Gastroesophageal sphincter (tissue), 4 donors: ENCODE measurements around the gene LRRC8B. TPM values are rescaled to one million over a fixed set of nuclear protein-coding genes. Genes with fewer than 3 reads are reported as not detected.

ENCODE experiments used
- ATAC-seq: fragments of 150-250 bp; one replicate; pipeline ENCODE4 v1.9.1; 2016; ENCODE audit warnings: mild to moderate bottlenecking, moderate library complexity
- H3K27ac ChIP-seq, 4 donors: fragments of 200-600 bp; sonication (generic) in 3 of 4; 1 replicate in 3 of 4; 2 replicates in 1 of 4; pipeline ENCODE4 v1.5.1; 2016 to 2019
- H3K27me3 ChIP-seq: fragments of 200-600 bp; sonication (generic); one replicate; pipeline ENCODE4 v1.5.1; 2019
- H3K36me3 ChIP-seq, 2 donors: fragments of 200-600 bp; sonication (generic); one replicate each; pipeline ENCODE4 v1.5.1; 2019; ENCODE audit warnings: control low read depth in 1 of 2
- H3K4me1 ChIP-seq, 3 donors: fragments of 200-600 bp; sonication (generic); 1 replicate in 2 of 3; 2 replicates in 1 of 3; pipeline ENCODE4 v1.5.1; 2016 to 2019; ENCODE audit warnings: control low read depth in 2 of 3
- H3K4me3 ChIP-seq, 2 donors: fragments of 200-600 bp; sonication (generic); one replicate each; pipeline ENCODE4 v1.5.1; 2019; ENCODE audit warnings: mild to moderate bottlenecking in 1 of 2, moderate library complexity in 1 of 2
- H3K9me3 ChIP-seq, 3 donors: fragments of 200-600 bp; sonication (generic); one replicate each; pipeline ENCODE4 v1.5.1; 2017 to 2019; ENCODE audit warnings: control low read depth in 2 of 3
- CTCF ChIP-seq, 4 experiments: fragments of 200-600 bp in 2 of 4; fragments of 450-650 bp in 2 of 4; sonication (generic) in 1 of 4; IDR thresholded peaks; one replicate each; pipeline ENCODE4 v1.5.1; 2017 to 2019; ENCODE audit warnings: antibody characterized with exemption in 4 of 4, mild to moderate bottlenecking in 2 of 4, moderate library complexity in 2 of 4
- EP300 ChIP-seq: sonication (generic); formaldehyde crosslinking; IDR thresholded peaks from one replicate; pipeline ENCODE4 v1.6.1; 2017; ENCODE audit warnings: antibody characterized with exemption, mild to moderate bottlenecking
- POLR2A ChIP-seq, 2 donors: fragments of 450-650 bp; IDR thresholded peaks; one replicate each; pipeline ENCODE4 v1.6.1; 2017; ENCODE audit warnings: antibody characterized with exemption in 2 of 2, mild to moderate bottlenecking in 2 of 2, moderate library complexity in 1 of 2
- POLR2AphosphoS5 ChIP-seq: sonication (generic); formaldehyde crosslinking; IDR thresholded peaks from one replicate; pipeline ENCODE4 v1.6.1; 2017; ENCODE audit warnings: antibody characterized with exemption
- WGBS, 2 donors: methylation state at CpG; one replicate each; pipeline ENCODE4 v1.1.5; 2018; ENCODE audit warnings: low coverage in 1 of 2; 5-methylcytosine and 5-hydroxymethylcytosine counted together
- total RNA-seq, 4 donors: library from RNA; depleted of rRNA; stranded (reverse); fragments of >200 nt; gene quantifications; one replicate each; pipeline ENCODE4 v1.1.0, GENCODE V29; 2016

The LRRC8B gene
- total RNA-seq, 4 donors from 2014 or later: 3.5 to 6.9 (median 5.0) TPM

GRCh38 chr1:89637496-89637895, 112.9 kb downstream of the LRRC8B start:
- TF ChIP-seq POLR2AphosphoS5: no peak
- no peak for TF ChIP-seq EP300
- TF ChIP-seq CTCF (IDR thresholded peaks at IDR 0.05): no peak
- TF ChIP-seq POLR2A (IDR thresholded peaks at IDR 0.05): no peak
- peaks cover 0 to 19% (median 0%) of the 10 kb centered on the region in 3 donors for H3K4me1 ChIP-seq
- ATAC-seq: no peak
- no peaks in the 10 kb centered on the region for H3K27me3 ChIP-seq
- no peak overlapping the region for H3K4me3 ChIP-seq
- no peaks in the 10 kb centered on the region for H3K36me3 ChIP-seq
- H3K27ac ChIP-seq: no peak overlapping the region
- no peaks in the 10 kb centered on the region for H3K9me3 ChIP-seq

- Histone ChIP-seq H3K4me1 (peaks cover 0 to under 1% (median 0%) of the 10 kb centered on the region in 3 donors), H3K4me3 (no peak overlapping the region), H3K27me3 (no peaks in the 10 kb centered on the region), H3K9me3 (no peaks in the 10 kb centered on the region), H3K27ac (no peak overlapping the region), H3K36me3 (no peaks in the 10 kb centered on the region)
- TF ChIP-seq POLR2A (IDR thresholded peaks at IDR 0.05): no peak
- no peak for TF ChIP-seq POLR2AphosphoS5
- TF ChIP-seq EP300: no peak
- TF ChIP-seq CTCF (IDR thresholded peaks at IDR 0.05): no peak
- ATAC-seq: no peak
These were observed 115.8 kb downstream of the LRRC8B start for GRCh38 chr1:89640440-89640839.

DNA sequence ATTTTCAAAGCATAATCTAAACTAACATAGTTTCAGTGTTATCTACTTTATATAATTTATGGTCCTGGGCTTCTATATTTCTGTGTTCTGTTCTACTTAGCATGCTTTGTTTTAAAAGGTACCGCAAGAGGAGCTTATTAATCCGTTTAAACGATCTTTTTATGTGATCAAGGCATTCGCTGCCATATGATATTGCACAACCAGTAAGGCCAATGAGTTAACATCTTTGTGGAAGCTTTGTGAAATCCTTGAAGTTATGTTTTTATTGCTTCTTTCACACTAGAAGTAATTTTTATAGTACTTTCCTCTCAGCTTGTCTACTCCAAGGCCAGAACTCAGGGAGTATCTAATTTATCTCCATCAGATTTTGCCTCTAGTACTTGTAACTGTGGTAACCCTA, 117.2 kb downstream of the LRRC8B start:
- no peaks in the 10 kb centered on the region for H3K4me1 ChIP-seq
- H3K36me3 ChIP-seq: no peaks in the 10 kb centered on the region
- H3K27me3 ChIP-seq: no peaks in the 10 kb centered on the region
- 77 to 93% methylated on average over 4 of the region's 4 CpGs for WGBS, 2 donors
- ATAC-seq: no peak
- no peak overlapping the region for H3K4me3 ChIP-seq
- no peak overlapping the region for H3K27ac ChIP-seq
- H3K9me3 ChIP-seq: peaks cover 0 to 9% (median 0%) of the 10 kb centered on the region in 3 donors
- TF ChIP-seq POLR2AphosphoS5 (no peak), EP300 (no peak), CTCF (IDR thresholded peaks at IDR 0.05) (no peak), POLR2A (IDR thresholded peaks at IDR 0.05) (no peak)

DNA sequence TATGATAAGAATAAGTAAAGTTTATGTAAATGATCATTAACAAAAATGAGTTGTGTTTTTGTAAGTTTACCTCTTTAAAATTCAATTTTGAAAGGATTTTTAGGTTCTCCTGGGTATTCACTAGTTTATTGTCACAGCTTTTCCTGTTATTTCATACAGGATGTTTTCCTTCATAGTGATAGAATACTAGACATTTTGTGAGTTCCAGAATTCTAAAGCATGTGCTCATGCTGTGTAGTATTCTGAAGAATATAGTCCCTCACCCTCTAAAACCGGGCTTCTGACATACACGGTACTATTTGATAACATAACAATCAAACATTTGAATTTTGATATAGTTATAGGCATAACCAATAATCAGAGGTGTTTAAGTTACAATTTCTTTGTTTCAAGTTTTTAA, 118.9 kb downstream of the LRRC8B start:
- 64 to 67% methylated on average over 2 of the region's 2 CpGs for WGBS, 2 donors
- Histone ChIP-seq H3K4me3 (no peak overlapping the region), H3K36me3 (no peaks in the 10 kb centered on the region), H3K27me3 (no peaks in the 10 kb centered on the region), H3K4me1 (no peaks in the 10 kb centered on the region), H3K9me3 (peaks cover 0 to 9% (median 0%) of the 10 kb centered on the region in 3 donors), H3K27ac (no peak overlapping the region)
- no peak for ATAC-seq
- TF ChIP-seq EP300 (no peak), CTCF (IDR thresholded peaks at IDR 0.05) (no peak), POLR2A (IDR thresholded peaks at IDR 0.05) (no peak), POLR2AphosphoS5 (no peak)

DNA sequence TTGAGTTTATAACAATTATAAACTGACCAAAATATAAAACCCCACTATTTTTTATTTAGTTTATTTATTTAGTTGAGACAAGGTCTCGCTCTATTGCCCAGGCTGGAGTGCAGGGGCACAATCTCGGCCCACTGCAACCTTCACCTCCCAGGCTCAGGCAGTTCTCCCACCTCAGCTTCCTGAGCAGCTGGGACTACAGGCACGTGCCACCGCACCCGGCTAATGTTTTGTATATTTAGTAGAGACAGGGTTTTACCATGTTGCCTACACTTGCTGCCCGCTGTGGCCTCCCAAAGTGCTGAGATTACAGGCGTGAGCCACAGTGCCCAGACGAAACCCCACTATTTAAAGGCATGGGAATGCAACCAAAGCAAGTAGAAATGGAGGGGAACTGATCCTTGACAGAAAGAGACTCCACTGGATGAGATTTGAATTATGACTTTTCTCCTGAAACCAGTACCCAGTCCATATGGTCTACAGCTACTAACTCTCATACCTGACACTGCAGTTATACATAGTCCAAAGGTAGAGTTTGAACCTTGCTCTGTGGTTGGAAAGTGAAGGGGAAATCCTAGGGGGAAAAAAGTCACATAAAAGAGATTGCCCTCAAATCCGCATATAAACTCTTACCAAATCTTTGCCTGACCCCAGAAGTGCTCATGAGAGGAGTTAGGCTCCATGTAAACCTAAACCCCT, 119.6 kb downstream of the LRRC8B start:
- no peak for ATAC-seq
- no peak overlapping the region for H3K4me3 ChIP-seq
- H3K36me3 ChIP-seq: no peaks in the 10 kb centered on the region
- peaks cover 0 to 9% (median 0%) of the 10 kb centered on the region in 3 donors for H3K9me3 ChIP-seq
- 77 to 89% methylated on average over 6 to 9 of the region's 9 CpGs for WGBS, 2 donors
- TF ChIP-seq POLR2A (IDR thresholded peaks at IDR 0.05) (no peak), POLR2AphosphoS5 (no peak), EP300 (no peak), CTCF (IDR thresholded peaks at IDR 0.05) (no peak)
- no peak overlapping the region for H3K27ac ChIP-seq
- H3K4me1 ChIP-seq: no peaks in the 10 kb centered on the region
- H3K27me3 ChIP-seq: no peaks in the 10 kb centered on the region
